Activated naive CD8-positive, alpha-beta T cell treated with anti-CD3 and anti-CD28 coated beads, Interleukin-2, amount 50 U/mL, for 16 hours (primary cell): ENCODE data around the gene UBD.

Experiments used
- DNase-seq: peaks from one replicate; pipeline ENCODE4 v3.0.0-alpha.2; 2020; ENCODE audit warnings: low read depth, low spot score

UBD gene

DNA sequence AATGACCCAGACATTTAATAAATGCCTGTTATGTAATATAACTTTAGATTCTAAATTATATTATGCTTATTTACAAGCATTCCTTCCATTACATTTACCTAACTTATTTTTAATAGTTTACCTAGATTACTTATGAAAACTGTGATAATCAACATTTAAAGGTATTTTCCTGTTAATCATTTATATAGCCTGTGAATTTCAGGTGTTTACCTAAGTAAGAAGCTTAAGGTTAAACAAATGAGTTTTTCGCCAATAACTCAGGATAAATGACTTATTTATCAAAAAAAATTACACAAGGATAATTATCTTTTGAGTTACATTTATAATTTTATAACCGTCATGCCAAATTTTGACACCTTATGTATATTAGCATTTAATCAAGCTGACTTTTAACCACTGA is 35.5 kb downstream of the UBD start:
- DNase-seq = no peak

DNA sequence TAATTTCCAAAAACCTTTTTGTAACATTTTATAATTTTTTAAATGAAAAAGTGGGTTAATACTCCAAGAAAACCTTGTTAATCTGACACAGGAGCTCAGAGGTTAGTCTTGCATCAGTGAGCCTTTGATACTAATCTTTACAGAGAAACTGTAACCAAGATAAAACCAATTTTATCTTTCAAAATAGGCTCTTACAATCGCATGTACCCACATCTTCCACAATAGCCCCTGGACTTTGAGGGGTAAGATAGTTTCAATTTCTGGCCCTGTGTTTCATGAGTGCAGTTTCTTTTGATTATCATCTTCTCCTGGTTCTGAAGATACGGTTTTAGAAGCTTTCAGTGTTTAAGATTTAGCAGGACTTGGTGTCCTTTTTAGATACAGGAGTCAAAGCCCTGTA is 37.3 kb downstream of the UBD start:
- no peak for DNase-seq

DNA sequence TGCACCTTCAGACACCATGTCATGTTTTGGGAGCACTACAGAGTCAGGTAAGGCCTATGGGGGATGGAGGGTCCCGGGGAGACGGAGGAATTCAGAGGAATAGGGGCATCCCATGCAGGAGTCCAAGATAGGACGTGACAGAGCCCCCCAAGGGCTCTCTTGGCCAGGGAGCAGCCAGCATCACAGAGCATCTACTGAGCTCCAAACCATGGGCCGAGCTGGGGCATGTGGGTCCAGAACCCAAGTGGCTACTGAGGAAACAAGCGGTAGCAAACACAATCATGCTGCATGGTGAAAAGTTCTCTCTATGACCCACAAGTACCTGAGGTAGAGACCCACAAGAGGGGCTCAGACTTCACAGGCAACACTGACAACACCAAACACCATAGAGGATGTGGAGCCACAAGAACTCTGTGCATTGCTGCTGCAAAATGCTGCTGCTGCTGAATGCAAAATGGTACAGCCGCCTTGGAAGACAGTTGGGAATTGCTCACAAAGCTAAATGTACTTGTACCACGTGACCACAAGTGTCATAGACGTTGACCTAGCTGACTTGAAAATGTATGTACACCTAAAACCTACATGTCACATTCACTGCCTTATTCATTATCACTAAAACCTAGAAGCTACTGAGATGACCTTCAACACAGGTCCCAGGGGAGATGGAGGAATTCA is 38.4 kb downstream of the UBD start:
- DNase-seq = no peak

- no peak for DNase-seq
Measured at GRCh38 chr6:29520232-29520631, 39.3 kb downstream of the UBD start.

- no peak for DNase-seq
Measured at GRCh38 chr6:29519291-29520010, 40.1 kb downstream of the UBD start.

- DNase-seq = no peak
Measured at GRCh38 chr6:29517728-29518440, 41.6 kb downstream of the UBD start.

- DNase-seq = no peak
Measured at GRCh38 chr6:29517245-29517644, 42.3 kb downstream of the UBD start.

- DNase-seq = no peak
Measured at GRCh38 chr6:29516108-29516507, 43.4 kb downstream of the UBD start.

GRCh38 chr6:29510746-29511300 is 48.7 kb downstream of the UBD start:
- no peak for DNase-seq

- DNase-seq = no peak
Measured at GRCh38 chr6:29510202-29510601, 49.3 kb downstream of the UBD start.

- DNase-seq = no peak
Measured at GRCh38 chr6:29509711-29510110, 49.8 kb downstream of the UBD start.

- no peak for DNase-seq
Measured at GRCh38 chr6:29509239-29509638, 50.3 kb downstream of the UBD start.

DNA sequence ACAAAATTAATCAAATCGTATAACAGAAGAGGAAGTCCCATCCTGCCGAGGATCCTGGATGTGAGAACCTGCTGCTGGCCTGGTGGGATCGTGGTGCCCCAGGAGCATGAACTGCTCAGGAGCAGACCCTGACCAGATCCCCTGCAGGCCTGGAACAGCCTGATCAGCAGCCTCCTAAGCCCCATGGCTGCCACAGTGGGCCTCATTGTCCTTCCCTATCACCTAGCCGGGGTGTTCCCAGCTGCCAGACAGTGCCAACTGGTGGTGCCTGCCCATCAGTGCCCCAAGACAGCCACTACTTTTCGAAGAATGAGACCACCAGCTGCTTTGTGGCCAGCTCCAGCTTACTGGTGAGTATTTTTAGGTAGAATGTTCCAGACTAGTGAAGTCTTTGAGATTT is 52.2 kb downstream of the UBD start:
- no peak for DNase-seq

- DNase-seq = no peak
Measured at GRCh38 chr6:29506446-29507067, 53.0 kb downstream of the UBD start.

DNA sequence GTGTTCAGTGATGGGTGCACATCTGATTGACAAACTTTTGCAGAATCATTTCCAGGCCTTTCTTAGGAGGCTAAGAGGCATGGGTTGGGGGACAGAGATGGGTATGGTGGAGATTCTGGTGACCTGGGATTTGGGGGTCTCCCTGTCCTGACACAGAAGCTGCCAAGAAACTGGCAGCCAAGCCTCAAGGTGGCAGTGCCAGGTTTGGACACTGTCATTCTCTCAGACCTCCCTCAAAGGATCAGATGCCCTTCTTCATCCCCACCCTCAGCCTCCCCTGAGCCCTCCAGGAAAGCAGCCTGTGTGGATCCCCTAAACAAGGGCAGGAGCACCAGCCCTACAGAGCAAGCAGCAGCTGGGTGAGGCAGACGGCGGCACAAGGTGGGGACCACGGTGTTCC is 53.7 kb downstream of the UBD start:
- no peak for DNase-seq
